ENCODE data around the gene METTL6. TPM values are rescaled to one million over a fixed set of nuclear protein-coding genes. Genes with fewer than 3 reads are reported as not detected.
"Not testable (repeated sequence)": the region's sequence is repeated elsewhere in the genome, so short reads cannot be mapped to it uniquely, and the experiment has no call there.

METTL6 gene
- total RNA-seq, 5 donors from 2014 or later (not counting 1 experiment from before 2014, with no cell fraction given) = 8.1 to 19.9 (median 14.7) TPM

DNA sequence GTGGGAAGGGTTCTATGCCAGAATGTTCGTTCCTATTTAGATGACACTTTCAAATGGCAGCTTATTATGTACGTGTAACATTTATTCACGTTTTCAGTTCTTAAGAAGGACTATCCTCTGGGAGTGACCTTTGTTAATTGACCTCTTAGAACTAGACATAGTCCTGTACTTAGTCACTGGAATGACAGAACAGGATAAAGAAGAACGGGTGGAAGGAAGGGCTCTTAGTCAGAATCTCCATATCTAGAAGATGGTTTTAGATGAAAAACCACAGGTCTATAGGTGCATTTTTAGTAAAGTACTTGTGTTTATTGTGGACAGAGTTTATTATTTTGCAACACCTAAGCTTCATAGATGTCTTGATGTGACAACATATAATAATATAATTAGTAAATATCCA lies 6.5 kb downstream of the METTL6 start:
- Histone ChIP-seq H3K4me1 (ENCODE audit: control insufficient read depth in 1 of 2, extremely low read depth in 1 of 2, insufficient read depth in 2 of 2, low read length in 2 of 2) (peaks cover 2 to 5% of the 10 kb centered on the region in 2 experiments), H3K27me3 (replicated peaks in 1 of 2; ENCODE audit: control insufficient read depth in 2 of 2, extremely low read depth in 1 of 2, insufficient read depth in 2 of 2, low read length in 1 of 2) (no peaks in the 10 kb centered on the region), H3K4me3 (ENCODE audit: control insufficient read depth in 1 of 2, extremely low read depth in 1 of 2, low read length in 1 of 2) (no peak overlapping the region), H3K27ac (ENCODE audit: low read length) (no peak overlapping the region), H3K9me3 (no peaks in the 10 kb centered on the region), H3K36me3 (ENCODE audit: control insufficient read depth in 2 of 2, extremely low read depth in 1 of 2, insufficient read depth in 1 of 2, low read length in 1 of 2) (peaks cover 0 to 39% of the 10 kb centered on the region in 2 donors)
- ChIA-PET CTCF (no interaction called here), POLR2A (no interaction called here)
- H3K4me1 Mint-ChIP-seq = peaks cover 13 to 29% (median 29%) of the 10 kb centered on the region in 3 donors
- no peak overlapping the region for H3K4me3 Mint-ChIP-seq
- 100% methylated on average over 2 of the region's 4 CpGs for WGBS (ENCODE audit: insufficient coverage)
- DNase-seq = no peak
- H3K27me3 Mint-ChIP-seq = no peaks in the 10 kb centered on the region
- H3K9me3 Mint-ChIP-seq = no peaks in the 10 kb centered on the region
- ATAC-seq (replicated peaks in 1 of 4) = no peak
- no peak overlapping the region for H3K27ac Mint-ChIP-seq
- peaks cover 40% of the 10 kb centered on the region for H3K36me3 Mint-ChIP-seq

DNA sequence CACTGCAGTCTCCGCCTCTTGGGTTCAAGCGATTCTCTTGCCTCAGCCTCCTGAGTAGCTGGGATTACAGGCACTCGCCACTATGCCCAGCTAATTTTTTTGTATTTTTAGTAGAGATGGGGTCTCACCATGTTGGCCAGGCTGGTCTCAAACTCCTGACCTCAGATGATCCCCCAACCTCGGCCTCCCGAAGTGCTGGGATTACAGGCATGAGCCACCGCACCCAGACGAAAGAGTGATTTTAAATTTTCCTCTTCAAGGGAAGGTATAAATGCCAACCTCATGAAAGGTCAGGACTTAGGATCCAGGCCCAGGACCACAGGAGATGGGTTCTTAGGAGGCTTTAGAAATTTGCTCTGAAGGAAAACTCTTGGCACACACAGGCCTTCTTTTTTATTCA lies 16.4 kb downstream of the METTL6 start:
- H3K27ac ChIP-seq (ENCODE audit: low read length); H3K4me3 Mint-ChIP-seq; DNase-seq; H3K9me3 Mint-ChIP-seq; H3K4me1 Mint-ChIP-seq; H3K27me3 Mint-ChIP-seq; CTCF ChIA-PET; H3K27me3 ChIP-seq (replicated peaks in 1 of 2; ENCODE audit: control insufficient read depth in 2 of 2, extremely low read depth in 1 of 2, insufficient read depth in 2 of 2, low read length in 1 of 2); ATAC-seq (replicated peaks in 1 of 4); H3K9me3 ChIP-seq; H3K27ac Mint-ChIP-seq; H3K4me1 ChIP-seq (ENCODE audit: control insufficient read depth in 1 of 2, extremely low read depth in 1 of 2, insufficient read depth in 2 of 2, low read length in 2 of 2); H3K4me3 ChIP-seq (ENCODE audit: control insufficient read depth in 1 of 2, extremely low read depth in 1 of 2, low read length in 1 of 2): not testable (repeated sequence)
- H3K36me3 Mint-ChIP-seq = peaks cover 41% of the 10 kb centered on the region
- H3K36me3 ChIP-seq (ENCODE audit: control insufficient read depth in 2 of 2, extremely low read depth in 1 of 2, insufficient read depth in 1 of 2, low read length in 1 of 2) = peaks cover 17 to 56% of the 10 kb centered on the region in 2 donors
- POLR2A ChIA-PET = interaction anchor here in 1 of 2 donors (0.6 kb wide), 1 partner anchor 1817 kb away, joined by 13 read pairs; no protein-coding TSS in a partner anchor
- no CpG with 5 or more reads among the region's 7 CpGs for WGBS (ENCODE audit: insufficient coverage)

GRCh38 chr3:15409774-15410173 lies 17.6 kb downstream of the METTL6 start:
- ATAC-seq (replicated peaks in 1 of 4) = no peak

DNA sequence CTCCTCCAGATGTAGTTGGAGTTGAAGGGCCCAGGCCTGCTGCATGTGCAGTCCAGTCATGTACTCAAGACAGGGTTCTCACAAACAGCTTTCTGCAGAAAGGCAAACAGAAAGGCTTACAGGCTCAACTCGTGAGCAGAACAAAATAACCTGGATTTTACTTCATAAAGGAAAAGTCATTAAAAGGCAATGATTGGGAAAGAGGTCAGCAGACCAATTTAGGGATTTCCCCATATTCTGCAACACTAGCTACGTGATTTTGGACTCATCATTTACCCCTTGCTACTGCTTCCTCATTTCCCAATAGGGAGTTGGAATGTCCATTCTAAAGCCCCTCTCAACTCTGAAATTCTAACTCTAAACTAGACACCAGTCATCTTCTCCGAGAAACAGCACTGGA lies 18.1 kb downstream of the METTL6 start:
- ATAC-seq (replicated peaks in 1 of 4) = no peak
- H3K27me3 ChIP-seq (replicated peaks in 1 of 2; ENCODE audit: control insufficient read depth in 2 of 2, extremely low read depth in 1 of 2, insufficient read depth in 2 of 2, low read length in 1 of 2) = no peaks in the 10 kb centered on the region
- no peaks in the 10 kb centered on the region for H3K9me3 ChIP-seq
- H3K27me3 Mint-ChIP-seq = no peaks in the 10 kb centered on the region
- peaks cover 7 to 40% of the 10 kb centered on the region in 2 donors for H3K36me3 ChIP-seq (ENCODE audit: control insufficient read depth in 2 of 2, extremely low read depth in 1 of 2, insufficient read depth in 1 of 2, low read length in 1 of 2)
- H3K4me3 ChIP-seq (ENCODE audit: control insufficient read depth in 1 of 2, extremely low read depth in 1 of 2, low read length in 1 of 2) = no peak overlapping the region
- no peak overlapping the region for H3K27ac ChIP-seq (ENCODE audit: low read length)
- peaks cover 28% of the 10 kb centered on the region for H3K36me3 Mint-ChIP-seq
- DNase-seq = no peak
- no peak overlapping the region for H3K27ac Mint-ChIP-seq
- no peaks in the 10 kb centered on the region for H3K4me1 ChIP-seq (ENCODE audit: control insufficient read depth in 1 of 2, extremely low read depth in 1 of 2, insufficient read depth in 2 of 2, low read length in 2 of 2)
- H3K4me3 Mint-ChIP-seq = no peak overlapping the region
- ChIA-PET CTCF (no interaction called here), POLR2A (no interaction called here)
- no CpG with 5 or more reads among the region's 3 CpGs for WGBS (ENCODE audit: insufficient coverage)
- H3K4me1 Mint-ChIP-seq = peaks cover 0 to 3% (median 0%) of the 10 kb centered on the region in 3 donors
- no peaks in the 10 kb centered on the region for H3K9me3 Mint-ChIP-seq

More at GRCh38 chr3:15409774-15410173, 17.6 kb downstream of the METTL6 start:
- H3K27ac ChIP-seq (ENCODE audit: low read length) = no peak overlapping the region
- no peaks in the 10 kb centered on the region for H3K4me1 ChIP-seq (ENCODE audit: control insufficient read depth in 1 of 2, extremely low read depth in 1 of 2, insufficient read depth in 2 of 2, low read length in 2 of 2)
- no peak for DNase-seq
- Mint-ChIP-seq H3K4me1 (peaks cover 0 to 3% (median 0%) of the 10 kb centered on the region in 3 donors), H3K9me3 (no peaks in the 10 kb centered on the region), H3K27ac (no peak overlapping the region), H3K27me3 (no peaks in the 10 kb centered on the region), H3K36me3 (peaks cover 29% of the 10 kb centered on the region), H3K4me3 (no peak overlapping the region)
- H3K36me3 ChIP-seq (ENCODE audit: control insufficient read depth in 2 of 2, extremely low read depth in 1 of 2, insufficient read depth in 1 of 2, low read length in 1 of 2) = peaks cover 12 to 45% of the 10 kb centered on the region in 2 donors
- H3K4me3 ChIP-seq (ENCODE audit: control insufficient read depth in 1 of 2, extremely low read depth in 1 of 2, low read length in 1 of 2) = no peak overlapping the region
- no CpG with 5 or more reads among the region's 2 CpGs for WGBS (ENCODE audit: insufficient coverage)
- H3K27me3 ChIP-seq (replicated peaks in 1 of 2; ENCODE audit: control insufficient read depth in 2 of 2, extremely low read depth in 1 of 2, insufficient read depth in 2 of 2, low read length in 1 of 2) = no peaks in the 10 kb centered on the region
- CTCF ChIA-PET = no interaction called here
- POLR2A ChIA-PET = no interaction called here
- no peaks in the 10 kb centered on the region for H3K9me3 ChIP-seq

DNA sequence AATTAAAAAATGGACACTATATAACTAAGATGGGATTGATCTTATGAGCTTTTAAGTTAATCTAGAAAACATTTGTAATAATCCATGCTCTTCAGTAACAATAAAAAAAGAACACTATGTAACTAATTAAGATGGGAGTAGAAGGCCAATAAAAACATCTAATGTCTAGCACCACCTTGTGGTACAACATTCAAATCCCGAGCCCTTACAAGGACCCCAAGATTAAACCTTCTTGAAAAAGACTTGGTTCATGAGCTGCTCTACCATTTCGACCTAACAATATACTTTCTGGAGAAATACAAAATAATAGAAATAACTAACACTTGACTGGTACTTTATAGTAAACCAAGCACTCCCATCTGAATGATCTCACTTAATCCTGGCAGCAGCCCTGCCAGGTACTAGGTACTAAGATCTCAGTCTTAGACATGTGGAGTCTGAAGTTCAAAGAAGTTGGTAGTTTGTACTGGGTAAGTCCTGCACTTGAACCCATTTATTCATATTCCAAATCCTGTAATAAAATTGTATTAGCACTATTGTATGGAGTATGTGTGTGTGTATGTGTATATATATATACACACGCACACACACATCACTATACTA lies 21.8 kb downstream of the METTL6 start:
- Histone ChIP-seq H3K4me3 (ENCODE audit: control insufficient read depth in 1 of 2, extremely low read depth in 1 of 2, low read length in 1 of 2) (no peak overlapping the region), H3K9me3 (no peaks in the 10 kb centered on the region), H3K4me1 (ENCODE audit: control insufficient read depth in 1 of 2, extremely low read depth in 1 of 2, insufficient read depth in 2 of 2, low read length in 2 of 2) (peaks cover 0 to 2% of the 10 kb centered on the region in 2 experiments), H3K27me3 (replicated peaks in 1 of 2; ENCODE audit: control insufficient read depth in 2 of 2, extremely low read depth in 1 of 2, insufficient read depth in 2 of 2, low read length in 1 of 2) (no peaks in the 10 kb centered on the region), H3K27ac (ENCODE audit: low read length) (no peak overlapping the region), H3K36me3 (ENCODE audit: control insufficient read depth in 2 of 2, extremely low read depth in 1 of 2, insufficient read depth in 1 of 2, low read length in 1 of 2) (peaks cover 2 to 8% of the 10 kb centered on the region in 2 donors)
- Mint-ChIP-seq H3K27ac (no peak overlapping the region), H3K9me3 (no peaks in the 10 kb centered on the region), H3K4me1 (peaks cover 0 to 16% (median 7%) of the 10 kb centered on the region in 3 donors), H3K27me3 (no peaks in the 10 kb centered on the region), H3K36me3 (peaks cover 8% of the 10 kb centered on the region), H3K4me3 (no peak overlapping the region)
- DNase-seq (peak in 7 of 35 experiments; percentile 12 to 76 (median 21)), ATAC-seq (replicated peaks in 1 of 4) (peak in 2 of 4 experiments; percentile 43 to 69)
- POLR2A ChIA-PET = interaction anchor here (0.6 to 1.4 kb wide), 5 partner anchors 55 to 310 kb away, joined by 3 to 6 read pairs (median 3); no protein-coding TSS in a partner anchor
- no CpG with 5 or more reads among the region's 3 CpGs for WGBS (ENCODE audit: insufficient coverage)
- CTCF ChIA-PET = interaction anchor here (0.5 to 2.0 kb wide), 38 partner anchors 20 to 1854 kb away, joined by 3 to 82 read pairs (median 4); partner anchors contain the start of genes CAPN7 (in 1 of the 2) and SH3BP5 (in 1 of the 2)

GRCh38 chr3:15404767-15405166 lies 22.6 kb downstream of the METTL6 start:
- H3K4me1 Mint-ChIP-seq = peaks cover 7 to 23% (median 15%) of the 10 kb centered on the region in 3 donors
- H3K27me3 ChIP-seq (replicated peaks in 1 of 2; ENCODE audit: control insufficient read depth in 2 of 2, extremely low read depth in 1 of 2, insufficient read depth in 2 of 2, low read length in 1 of 2) = no peaks in the 10 kb centered on the region
- H3K4me3 Mint-ChIP-seq = no peak overlapping the region
- peaks cover 0 to 8% of the 10 kb centered on the region in 2 experiments for H3K4me1 ChIP-seq (ENCODE audit: control insufficient read depth in 1 of 2, extremely low read depth in 1 of 2, insufficient read depth in 2 of 2, low read length in 2 of 2)
- ATAC-seq (replicated peaks in 1 of 4) = no peak
- H3K27ac Mint-ChIP-seq = no peak overlapping the region
- H3K27ac ChIP-seq (ENCODE audit: low read length) = no peak overlapping the region
- no peaks in the 10 kb centered on the region for H3K27me3 Mint-ChIP-seq
- ChIA-PET POLR2A (interaction anchor here (0.6 to 1.4 kb wide), 5 partner anchors 54 to 309 kb away, joined by 3 to 6 read pairs (median 3); no protein-coding TSS in a partner anchor), CTCF (interaction anchor here (0.6 to 2.0 kb wide), 29 partner anchors 20 to 287 kb away, joined by 3 to 82 read pairs (median 4); partner anchors contain the start of genes CAPN7 (in 1 of the 2) and SH3BP5 (in 1 of the 2))
- DNase-seq = no peak
- no peaks in the 10 kb centered on the region for H3K9me3 Mint-ChIP-seq
- peaks cover 4% of the 10 kb centered on the region for H3K36me3 Mint-ChIP-seq
- no CpG with 5 or more reads among the region's 1 CpG for WGBS (ENCODE audit: insufficient coverage)
- no peak overlapping the region for H3K4me3 ChIP-seq (ENCODE audit: control insufficient read depth in 1 of 2, extremely low read depth in 1 of 2, low read length in 1 of 2)
- peaks cover 0 to 3% of the 10 kb centered on the region in 2 donors for H3K36me3 ChIP-seq (ENCODE audit: control insufficient read depth in 2 of 2, extremely low read depth in 1 of 2, insufficient read depth in 1 of 2, low read length in 1 of 2)
- H3K9me3 ChIP-seq = no peaks in the 10 kb centered on the region

All from T-cell (primary cell).